AG09309 (cell line): ENCODE results near the gene BAIAP3.

ENCODE experiments used
- DNase-seq: peaks from one replicate; pipeline ENCODE4 v3.0.0-alpha.2; 2010; ENCODE audit warnings: low read depth
- H3K4me3 ChIP-seq: 2 replicates; pipeline ENCODE4 v1.5.1; 2011; ENCODE audit warnings: mild to moderate bottlenecking, low read depth, low read length, moderate library complexity; ENCODE audit not compliant: control insufficient read depth
- CTCF ChIP-seq: IDR thresholded peaks from 2 replicates; pipeline ENCODE4 v1.5.1; 2011; ENCODE audit warnings: mild to moderate bottlenecking, low read depth, low read length, inconsistent platforms; ENCODE audit not compliant: insufficient read depth, control insufficient read depth; ENCODE audit errors: missing control alignments

Gene BAIAP3

GRCh38 chr16:1397779-1398178, 64.3 kb downstream of the BAIAP3 start:
- no peak for TF ChIP-seq CTCF
- H3K4me3 ChIP-seq: no peak overlapping the region
- DNase-seq: no peak

GRCh38 chr16:1398351-1398750, 64.9 kb downstream of the BAIAP3 start:
- no peak overlapping the region for H3K4me3 ChIP-seq
- DNase-seq: no peak
- no peak for TF ChIP-seq CTCF
